NCI-H460 (cell line): ENCODE measurements around the gene IDI1. TPM values are rescaled to one million over a fixed set of nuclear protein-coding genes. Genes with fewer than 3 reads are reported as not detected.
A peak's percentile ranks its signal among the peaks of the same experiment; 100 is the strongest.
"Not testable (repeated sequence)": the region's sequence is repeated elsewhere in the genome, so short reads cannot be mapped to it uniquely, and the experiment has no call there.

ENCODE experiments used
- DNase-seq: peaks from one replicate; pipeline ENCODE4 v3.0.0-alpha.2; 2016; ENCODE audit warnings: low read depth; ENCODE audit errors: extremely low read depth
- polyA plus RNA-seq: library from polyadenylated mRNA; depleted of rRNA; stranded (reverse); fragments of >200 nt; gene quantifications from 2 replicates; pipeline ENCODE4 v1.2.3, GENCODE V29; 2014; cell fraction: nucleus; rRNA removed
- total RNA-seq: library from RNA; depleted of rRNA; stranded (reverse); fragments of >200 nt; shearing (Covaris generic); gene quantifications from 2 replicates; pipeline ENCODE4 v1.2.3, GENCODE V29; 2014; rRNA removed

Gene IDI1
- 23.9 and 28.3 TPM in 2 replicates for total RNA-seq
- 71.7 and 95.0 TPM in 2 replicates for polyA plus RNA-seq

GRCh38 chr10:1048732-1049424 lies at the start of gene IDI1:
TSS of gene IDI1 (minus strand) at chr10:1049119. CDS start at chr10:1049003, 116 bp downstream.
- peak; percentile 96 for DNase-seq

DNA sequence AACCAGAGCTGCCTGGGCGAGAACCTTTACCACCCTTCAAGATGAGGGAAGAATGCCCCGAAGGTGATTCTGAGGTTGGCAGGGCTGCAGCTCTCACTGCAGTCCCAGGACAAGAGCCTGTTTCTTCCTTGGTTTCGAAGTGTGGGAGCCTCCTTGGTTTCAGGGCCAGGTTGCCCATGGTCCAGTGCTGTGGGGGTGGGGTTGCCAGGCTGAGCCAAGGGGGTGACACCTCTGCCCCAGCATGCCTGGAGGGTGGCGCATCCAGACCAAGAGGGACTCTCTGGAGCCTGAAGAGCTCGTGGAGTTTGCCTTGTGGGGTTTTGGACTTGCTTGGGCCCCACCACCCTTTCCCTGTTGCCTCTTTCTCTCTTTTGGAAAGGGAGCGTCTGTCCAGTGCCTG lies 48.5 kb upstream of the IDI1 start:
- no peak for DNase-seq

- no peak for DNase-seq
Measured at GRCh38 chr10:1096287-1096889, 47.5 kb upstream of the IDI1 start.

DNA sequence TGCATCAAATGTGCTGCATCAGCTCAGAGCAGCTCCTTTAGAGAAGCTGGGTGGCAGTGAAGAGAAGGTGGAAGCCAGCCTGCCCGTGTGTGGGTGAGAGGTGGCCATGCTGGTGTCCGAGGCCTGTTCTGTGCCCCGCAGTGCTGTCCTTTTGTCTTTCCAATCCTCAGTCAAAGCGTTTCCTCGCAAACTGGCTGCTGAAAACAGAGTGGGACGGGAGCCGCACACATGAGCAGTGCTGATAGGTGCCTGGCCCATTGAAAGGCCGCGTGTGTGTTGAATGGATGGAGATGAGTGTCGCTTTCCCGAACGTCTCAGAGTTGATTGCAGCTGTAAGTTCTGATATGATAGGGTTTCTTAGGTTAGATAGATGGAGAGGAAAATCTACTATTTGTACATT lies 46.6 kb upstream of the IDI1 start:
- no peak for DNase-seq

GRCh38 chr10:1094112-1095057 lies 45.5 kb upstream of the IDI1 start:
- DNase-seq, result no peak

GRCh38 chr10:1093696-1094095 lies 44.8 kb upstream of the IDI1 start:
- no peak for DNase-seq

DNA sequence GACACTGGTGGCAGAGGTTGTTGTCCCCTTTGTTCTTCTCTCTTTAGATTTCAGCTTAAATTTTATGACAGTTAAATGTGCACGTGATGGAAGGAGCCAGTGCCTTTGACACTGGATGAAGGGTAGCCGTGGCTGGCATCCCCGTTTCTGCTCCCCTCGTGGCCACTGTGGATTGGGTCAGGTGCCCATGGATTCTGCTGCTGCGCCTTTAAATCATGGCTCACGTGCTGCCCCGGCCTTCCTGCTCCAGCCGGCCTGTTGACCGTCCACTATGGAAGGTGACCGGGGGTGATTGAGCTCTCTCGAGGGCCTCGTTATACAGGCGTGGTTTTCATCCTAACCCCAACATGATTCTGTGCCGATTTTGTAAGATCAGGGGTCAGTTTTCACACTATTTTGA lies 41.8 kb upstream of the IDI1 start:
- no peak for DNase-seq

- no peak for DNase-seq
Measured at GRCh38 chr10:1089017-1089689, 40.2 kb upstream of the IDI1 start.

GRCh38 chr10:1086787-1087186 lies 37.9 kb upstream of the IDI1 start:
- no peak for DNase-seq

DNA sequence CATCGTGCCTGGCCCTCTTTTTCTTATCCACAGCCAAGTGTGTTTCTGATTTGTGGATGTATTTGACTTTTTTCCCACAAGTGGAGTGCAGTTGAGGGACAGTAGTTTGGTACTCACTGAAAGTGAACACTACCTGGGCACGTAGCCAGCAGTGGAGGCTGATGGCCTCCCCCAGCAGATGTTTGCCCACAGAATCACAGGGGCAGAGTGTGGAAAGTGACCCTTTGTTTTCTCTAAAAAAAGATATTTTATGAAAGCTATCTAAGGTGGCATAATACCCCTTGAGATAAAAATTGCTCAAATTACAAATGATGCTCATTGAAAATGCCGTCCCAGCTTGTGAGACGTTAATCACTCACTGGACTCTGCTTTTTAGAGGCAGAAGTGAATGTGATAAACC lies 36.3 kb upstream of the IDI1 start:
- DNase-seq, result no peak

DNA sequence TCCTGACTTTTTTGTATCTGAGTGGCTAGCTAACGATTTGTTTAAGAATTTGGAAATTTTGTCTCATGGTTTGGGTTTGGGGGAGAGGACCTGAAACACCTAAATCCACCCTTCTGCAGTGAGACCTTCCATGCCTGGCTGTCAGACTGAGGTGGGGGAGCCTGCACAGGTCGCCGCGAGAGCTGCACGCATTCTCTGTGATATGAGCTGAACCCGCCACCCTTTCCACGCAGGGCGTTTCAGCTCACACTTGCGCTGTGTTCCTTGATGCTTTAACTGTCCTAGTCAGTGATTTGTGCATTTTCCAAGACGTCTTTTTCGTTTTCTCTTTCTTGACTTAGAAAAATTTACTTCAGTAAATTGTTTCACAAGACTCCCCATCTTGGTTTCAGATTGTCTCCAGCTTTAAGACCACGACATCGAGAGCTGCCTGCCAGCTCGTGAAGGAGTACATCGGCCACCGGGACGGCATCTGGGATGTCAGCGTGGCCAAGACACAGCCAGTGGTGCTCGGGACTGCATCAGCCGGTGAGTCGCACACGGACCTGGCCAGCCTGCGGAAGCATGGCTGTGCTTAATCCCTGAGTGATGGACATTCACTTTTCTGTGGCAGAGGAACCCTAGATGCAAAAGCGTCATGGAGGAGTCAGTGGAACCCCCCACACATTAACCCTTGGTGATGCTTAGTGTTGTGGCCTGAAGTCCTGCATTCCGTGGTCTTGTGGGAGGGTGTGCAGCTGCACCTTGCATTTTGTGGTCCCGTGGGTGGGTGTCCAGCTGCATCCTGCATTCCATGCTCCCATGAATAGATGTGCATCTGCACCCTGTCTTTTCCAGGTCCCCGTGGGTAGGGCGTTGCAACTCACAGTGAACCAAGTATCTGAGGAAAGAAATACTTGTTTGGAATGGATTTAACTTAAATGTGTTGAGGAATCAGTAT lies 35.4 kb upstream of the IDI1 start:
- no peak for DNase-seq

- no peak for DNase-seq
Measured at GRCh38 chr10:1083581-1083980, 34.7 kb upstream of the IDI1 start.

DNA sequence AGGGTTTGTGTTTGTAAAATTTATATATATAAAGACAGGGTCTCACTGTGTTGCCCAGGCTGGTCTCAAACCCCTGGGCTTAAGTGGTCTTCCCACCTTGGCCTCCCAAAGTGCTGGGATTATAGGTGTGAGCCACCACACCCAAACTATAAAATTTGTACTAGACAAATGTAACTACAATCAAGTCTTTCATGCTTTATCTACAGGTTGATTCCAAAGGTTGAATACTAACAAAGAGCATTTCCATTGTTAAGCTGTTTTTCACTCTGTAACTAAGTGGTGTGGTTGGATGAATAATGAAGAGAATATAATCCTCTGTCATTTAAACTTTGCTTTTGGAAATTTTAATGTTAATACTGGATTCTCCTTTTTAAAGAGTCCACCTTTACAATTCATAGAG lies 29.7 kb upstream of the IDI1 start:
- no peak for DNase-seq

DNA sequence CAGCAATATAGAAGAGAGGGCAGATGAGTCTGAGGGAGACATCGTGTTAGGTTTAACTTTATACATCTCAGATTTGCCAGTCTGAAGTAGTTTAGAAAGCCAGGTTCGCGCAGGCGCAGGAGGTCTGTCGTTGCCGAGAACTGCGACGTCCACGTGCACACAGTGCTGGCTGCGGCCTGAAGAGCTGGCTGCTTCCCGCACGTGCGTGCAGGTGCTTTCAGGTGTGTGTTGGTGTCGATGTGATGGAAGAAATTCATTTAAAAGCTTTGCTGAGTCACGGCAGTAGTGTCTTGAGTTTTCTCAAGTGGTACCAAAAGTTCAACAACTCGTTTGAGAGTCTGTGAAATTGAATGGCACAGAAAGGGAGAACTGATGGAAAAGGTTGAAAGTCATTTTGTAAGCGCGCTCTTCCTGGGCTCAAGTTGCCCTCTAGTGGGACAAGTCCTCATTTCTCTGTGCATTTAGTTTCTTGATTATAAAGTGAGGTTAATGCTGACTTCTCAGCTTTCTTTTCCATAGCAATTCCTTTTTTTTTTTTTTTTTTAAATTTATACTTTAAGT lies 25.9 kb upstream of the IDI1 start:
- no peak for DNase-seq

DNA sequence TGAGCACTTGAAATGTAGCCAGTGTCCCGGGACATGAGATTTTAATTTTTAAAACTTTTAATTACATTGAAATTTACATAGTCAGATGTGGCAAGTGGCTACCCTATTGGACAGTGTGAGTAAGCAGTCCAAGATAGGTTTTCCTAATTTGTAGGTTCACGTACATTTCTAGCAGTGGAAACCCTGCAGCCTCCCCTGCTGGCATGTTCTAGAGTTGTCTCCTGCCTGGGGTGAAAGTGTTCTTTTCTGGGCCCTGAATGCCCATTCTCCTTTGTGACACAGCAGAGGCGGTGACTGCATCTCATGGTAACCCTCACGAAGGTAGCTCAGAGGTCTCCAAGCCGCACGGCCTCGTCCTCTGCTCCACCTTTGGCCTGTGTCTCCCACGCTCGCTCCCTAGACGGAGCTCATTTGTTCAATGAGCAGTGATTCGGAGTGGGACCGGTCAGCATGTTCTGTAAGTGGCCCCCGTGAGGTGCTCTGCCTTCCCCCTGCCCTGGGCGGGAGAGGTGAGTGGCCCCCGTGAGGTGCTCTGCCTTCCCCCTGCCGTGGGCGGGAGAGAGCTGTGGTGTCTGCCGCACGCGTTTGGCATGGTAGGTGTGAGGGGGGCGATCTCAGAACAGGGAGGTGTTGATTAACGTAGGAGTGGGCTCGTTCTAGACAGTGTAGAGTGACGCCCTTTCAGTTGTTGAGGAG lies 25.3 kb upstream of the IDI1 start:
- DNase-seq, result no peak

GRCh38 chr10:1070919-1071318 lies 22.0 kb upstream of the IDI1 start:
- DNase-seq, result no peak

DNA sequence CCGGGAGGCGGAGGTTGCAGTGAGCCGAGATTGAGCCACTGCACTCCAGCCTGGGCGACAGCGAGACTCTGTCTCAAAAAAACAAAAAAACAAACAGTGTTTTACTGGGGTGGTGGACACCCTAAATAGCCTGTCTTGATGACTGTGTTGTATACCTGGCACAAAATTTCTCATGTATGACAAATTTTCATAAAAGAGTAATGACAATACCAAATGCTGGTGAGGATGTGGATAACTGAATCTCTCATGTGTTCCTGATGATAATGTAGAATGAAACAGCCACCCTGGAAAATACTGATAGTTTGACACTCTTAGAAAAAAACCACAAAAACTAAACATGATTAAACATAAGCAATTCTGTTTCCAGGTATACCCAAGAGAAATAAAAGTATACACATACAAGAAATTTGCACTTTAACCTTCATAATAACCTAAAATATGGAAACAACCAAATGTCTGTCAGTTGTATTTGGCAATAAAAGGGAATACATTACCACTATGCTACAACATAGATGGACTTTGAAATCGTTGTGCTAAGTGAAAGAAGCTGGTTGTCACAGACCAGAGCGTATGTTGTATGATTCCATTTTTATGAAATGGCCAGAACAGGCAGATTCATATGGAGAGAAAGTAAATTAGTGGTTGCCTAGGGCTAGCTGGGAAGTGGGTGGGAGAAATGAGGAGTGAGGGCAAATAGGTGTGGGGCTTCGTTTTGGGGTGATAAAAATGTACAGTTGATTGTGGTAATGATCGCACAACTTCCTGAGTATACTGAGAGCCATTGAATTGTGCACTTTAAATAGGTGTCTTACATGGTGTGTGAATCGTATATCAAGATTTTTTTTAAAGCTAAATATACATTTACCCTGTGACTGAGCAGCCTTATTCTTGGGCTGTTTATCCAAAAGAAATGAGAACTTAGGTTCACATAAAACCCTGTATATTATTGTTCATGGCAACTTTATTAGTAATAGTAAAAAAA lies 19.8 kb upstream of the IDI1 start:
- no peak for DNase-seq

DNA sequence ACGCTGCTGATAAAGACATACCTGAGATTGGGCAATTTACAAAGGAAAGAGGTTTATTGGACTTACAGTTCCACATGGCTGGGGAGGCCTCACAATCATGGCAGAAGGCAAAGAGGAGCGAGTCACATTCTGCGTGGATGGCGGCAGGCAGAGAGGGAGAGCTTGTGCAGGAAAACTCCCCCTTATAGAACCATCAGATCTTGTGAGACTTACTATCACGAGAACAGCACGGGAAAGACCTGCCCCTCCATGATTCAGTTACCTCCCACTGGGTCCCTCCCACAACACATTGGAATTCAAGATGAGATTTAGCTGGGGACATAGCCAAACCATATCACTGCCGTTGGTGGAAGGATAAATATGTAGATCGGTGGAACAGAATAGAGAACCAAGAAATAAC lies 17.8 kb upstream of the IDI1 start:
- DNase-seq, result not testable (repeated sequence)
